ENCODE data around the gene RNF212B.
"Not testable (repeated sequence)": the region's sequence is repeated elsewhere in the genome, so short reads cannot be mapped to it uniquely, and the experiment has no call there.

RNF212B gene

DNA sequence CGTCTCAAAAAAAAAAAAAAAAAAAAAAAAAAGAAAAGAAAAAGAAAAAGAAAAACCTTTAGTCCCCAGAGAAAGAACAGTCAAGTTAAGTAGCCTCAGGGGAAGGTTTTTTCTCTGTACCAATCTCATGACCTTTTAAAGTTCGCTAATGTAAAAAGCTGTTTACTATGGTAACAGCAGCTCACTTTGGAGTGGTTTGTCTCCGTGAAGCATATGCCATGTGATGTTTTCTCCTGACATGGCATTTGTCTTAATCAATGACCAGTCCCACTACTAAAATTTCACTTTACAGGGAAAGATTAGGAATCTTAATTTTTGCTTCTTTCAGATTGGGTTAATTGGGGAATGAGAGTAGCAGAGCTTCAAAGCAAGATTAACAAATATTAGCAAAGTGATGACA is 4.3 kb downstream of the RNF212B start:
- no peak for DNase-seq (ENCODE audit: low read depth in 2 of 2)

DNA sequence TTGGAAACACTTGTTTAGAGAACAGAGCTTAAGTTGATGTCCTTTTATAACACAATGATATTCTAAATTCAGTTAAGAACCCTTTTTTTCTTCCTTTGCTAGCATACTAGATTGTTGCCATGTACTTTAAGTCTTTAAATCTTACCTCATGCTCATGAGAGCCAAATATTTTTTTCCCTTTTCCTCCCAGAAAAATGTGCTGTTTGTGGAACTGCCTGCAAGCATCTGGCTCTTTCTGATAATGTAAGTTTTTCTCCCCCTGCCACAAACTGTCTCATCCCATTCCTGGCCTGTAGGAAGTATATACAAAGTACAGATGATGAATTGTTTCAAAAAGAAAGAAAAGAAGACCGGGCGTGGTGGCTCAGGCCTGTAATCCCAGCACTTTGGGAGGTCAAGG is 5.3 kb downstream of the RNF212B start:
- no peak for DNase-seq (ENCODE audit: low read depth in 2 of 2)

DNA sequence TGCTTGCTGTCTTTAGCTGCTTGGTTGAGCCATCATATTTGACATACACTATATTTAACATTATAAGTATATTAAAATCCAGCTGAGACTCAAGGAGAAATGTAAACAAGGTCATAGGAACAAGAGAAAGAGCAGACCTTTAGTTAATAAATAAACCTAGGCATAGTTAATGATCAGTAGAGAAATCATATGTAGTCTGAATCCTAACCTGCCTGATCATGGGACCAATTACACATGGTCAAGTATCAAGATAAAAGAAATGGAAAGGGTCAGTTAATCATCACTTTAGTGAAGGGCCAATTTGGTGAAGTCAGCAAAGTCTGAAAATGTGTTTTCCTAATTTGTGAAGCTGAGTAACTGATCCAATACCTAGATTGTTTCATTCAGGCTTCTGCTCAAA is 7.5 kb downstream of the RNF212B start:
- DNase-seq (ENCODE audit: low read depth in 2 of 2), result no peak

DNA sequence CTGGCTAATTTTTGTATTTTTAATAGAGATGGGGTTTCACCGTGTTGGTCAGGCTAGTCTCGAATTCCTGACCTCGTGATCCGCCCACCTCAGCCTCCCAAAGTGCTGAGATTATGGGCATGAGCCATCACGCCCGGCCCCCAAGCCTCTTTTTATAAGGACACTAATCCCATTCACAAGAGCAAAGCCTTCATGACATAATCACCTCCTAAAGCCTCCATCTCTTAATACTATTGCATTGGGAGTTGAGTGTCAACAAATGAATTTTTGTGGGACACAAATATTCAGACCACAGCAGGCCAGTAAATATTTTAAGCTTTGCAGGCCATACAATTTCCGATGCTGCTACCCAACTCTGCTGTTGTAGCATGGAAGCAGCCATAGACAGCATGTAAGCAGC is 10.9 kb downstream of the RNF212B start:
- DNase-seq (ENCODE audit: low read depth in 2 of 2), result no peak

DNA sequence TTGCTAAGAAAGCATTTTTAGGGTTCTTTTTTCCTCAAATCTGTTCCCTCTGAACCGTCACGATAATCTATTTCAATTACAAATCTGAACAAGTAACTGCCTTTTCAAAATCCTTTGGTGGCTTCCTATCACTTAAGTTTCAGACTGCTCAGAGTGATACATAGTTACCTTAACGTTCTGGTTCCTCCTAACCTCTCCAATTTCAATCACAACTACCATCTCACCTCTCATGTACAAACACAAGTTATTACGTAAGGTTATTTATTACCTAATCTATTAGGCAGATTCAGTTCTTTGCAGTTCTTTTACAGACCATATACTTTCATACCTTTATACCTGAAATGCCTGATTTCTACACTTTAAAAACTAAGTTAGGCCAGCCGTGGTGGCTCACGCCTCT is 12.1 kb downstream of the RNF212B start:
- DNase-seq (ENCODE audit: low read depth in 2 of 2), result no peak

DNA sequence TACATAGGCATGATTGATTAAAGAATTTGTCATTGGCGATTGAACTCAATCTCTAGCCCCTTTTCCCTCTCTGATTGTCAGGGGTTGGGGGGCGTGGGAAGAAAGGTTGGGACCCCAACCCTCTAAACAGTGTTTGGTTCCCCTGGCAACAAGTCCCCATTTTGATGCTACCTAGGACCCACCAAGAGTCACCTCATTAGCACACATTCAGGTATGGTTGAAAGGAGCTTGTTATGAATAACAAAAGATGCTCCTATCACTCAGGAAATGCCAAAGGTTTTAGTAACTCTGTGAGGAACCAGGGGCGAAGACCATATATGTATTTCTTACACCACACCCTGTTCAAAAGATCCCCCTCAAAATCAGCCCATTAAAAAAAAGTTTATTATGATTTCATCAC is 14.3 kb downstream of the RNF212B start:
- DNase-seq (ENCODE audit: low read depth in 2 of 2), result no peak

DNA sequence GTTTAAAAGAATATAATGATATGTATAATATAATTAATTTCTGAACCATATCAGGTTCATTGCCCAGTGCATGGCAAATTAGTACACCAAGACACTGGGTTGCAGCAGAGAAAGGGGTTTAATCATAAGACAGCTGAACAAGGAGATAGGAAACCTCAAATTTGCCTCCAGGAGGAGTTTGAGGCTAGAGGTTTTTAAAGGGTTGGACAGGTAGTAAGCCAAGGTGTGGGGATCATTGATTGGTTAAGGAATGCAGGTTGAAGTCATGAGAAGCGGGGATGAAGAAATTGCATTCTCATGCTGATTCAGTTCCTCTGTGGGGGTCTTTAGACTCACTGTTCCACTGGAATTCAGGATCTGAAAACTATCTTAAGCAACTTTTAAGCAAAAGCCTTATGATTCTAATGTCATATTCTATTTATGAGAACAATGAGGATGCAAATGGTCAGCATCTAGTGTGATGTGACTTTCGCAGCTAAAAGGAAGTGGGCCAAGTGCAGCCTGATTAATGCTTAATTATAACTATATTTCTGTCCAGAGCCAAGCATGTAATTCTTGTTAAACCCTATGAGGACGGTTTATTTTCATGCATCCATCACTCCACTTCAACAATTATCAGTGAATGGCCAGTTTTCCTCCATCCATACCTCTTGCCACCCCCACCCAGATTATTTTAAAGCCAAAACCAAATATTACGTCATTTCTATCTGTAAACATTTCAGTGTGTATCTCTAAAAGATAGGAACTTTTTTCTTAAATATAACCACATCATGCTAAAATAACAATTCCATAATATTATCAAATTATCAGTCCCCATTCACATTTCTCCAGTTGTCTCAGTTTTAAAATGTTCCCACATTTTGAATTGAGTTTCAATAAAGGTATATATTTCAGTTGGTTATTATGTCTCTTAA is 14.9 kb downstream of the RNF212B start:
- no peak for DNase-seq (ENCODE audit: low read depth in 2 of 2)

DNA sequence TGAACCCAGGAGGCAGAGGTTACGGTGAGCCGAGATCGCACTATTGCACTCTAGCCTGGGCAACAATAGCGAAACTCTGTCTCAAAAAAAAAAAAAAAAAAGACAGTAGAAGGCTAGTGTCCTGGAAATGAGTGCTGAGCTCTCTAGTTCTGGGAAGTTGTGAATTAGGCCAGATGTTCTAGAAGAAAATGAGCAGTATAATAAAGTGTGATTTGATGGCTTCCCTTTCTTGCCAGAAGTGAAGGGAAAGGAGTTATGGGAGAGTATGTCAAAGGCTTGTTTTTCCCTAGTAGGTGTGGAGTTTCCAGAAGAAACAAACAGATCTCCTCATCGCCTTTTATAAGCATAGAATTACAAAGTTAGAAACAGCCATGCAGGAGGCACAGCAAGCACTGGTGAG is 20.5 kb downstream of the RNF212B start:
- DNase-seq (ENCODE audit: low read depth in 2 of 2), result no peak

DNA sequence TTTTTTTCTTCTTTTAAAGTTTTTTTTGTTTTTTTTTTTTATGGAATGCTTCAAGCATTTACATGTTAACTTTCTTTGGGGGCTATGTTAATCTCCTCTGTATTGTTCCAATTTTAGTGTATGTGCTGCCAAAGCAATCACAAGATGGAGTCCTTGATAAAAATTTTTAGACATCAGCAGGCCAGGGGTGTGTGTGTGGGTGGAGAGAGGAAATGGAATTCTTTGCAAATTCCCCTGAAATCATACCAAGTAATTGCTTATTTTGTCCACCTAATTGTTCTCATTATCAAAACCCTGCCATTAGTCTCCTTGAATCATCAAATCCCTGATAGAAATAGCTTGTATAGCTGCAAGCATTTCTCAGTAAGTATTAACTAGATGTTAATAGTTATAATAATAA is 21.7 kb downstream of the RNF212B start:
- DNase-seq (ENCODE audit: low read depth in 2 of 2), result no peak

DNA sequence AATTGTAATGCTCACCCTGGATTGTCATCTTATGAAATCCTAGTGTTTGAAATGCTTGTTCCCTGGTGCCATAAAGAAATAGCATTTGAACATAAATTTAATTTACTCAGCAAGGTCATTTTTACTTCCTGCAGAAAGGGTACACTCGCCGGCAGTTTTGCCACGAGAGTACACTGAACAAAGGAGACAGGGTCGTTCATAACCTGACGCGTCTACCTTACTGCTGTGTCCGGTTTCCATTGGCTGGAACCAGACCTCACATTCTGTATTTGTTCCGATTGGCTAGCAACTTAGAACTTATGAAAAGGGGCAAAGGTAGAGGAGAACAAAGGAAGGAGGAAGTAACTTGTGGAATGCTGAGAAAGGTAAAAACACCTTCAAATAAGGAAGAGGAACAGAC is 23.1 kb downstream of the RNF212B start:
- not testable (repeated sequence) for DNase-seq (ENCODE audit: low read depth in 2 of 2)

DNA sequence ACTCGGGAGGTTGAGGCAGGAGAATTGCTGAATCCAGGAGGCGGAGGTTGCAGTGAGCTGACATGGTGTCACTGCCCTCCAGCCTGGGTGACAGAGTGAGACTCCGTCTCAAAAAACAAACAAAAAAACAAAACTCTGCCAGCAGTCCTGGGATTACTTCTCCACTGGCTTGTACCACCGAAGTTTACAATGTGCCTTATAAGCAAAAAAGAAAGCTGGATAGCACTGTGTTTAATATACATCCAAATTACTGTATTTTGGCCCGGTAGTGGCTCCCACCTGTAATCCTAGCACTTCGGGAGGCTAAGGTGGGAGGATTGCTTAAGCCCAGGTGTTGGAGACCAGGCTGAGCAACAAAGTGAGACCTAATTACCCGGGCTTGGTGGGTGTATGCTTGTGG is 31.5 kb downstream of the RNF212B start:
- DNase-seq (ENCODE audit: low read depth in 2 of 2), result no peak

DNA sequence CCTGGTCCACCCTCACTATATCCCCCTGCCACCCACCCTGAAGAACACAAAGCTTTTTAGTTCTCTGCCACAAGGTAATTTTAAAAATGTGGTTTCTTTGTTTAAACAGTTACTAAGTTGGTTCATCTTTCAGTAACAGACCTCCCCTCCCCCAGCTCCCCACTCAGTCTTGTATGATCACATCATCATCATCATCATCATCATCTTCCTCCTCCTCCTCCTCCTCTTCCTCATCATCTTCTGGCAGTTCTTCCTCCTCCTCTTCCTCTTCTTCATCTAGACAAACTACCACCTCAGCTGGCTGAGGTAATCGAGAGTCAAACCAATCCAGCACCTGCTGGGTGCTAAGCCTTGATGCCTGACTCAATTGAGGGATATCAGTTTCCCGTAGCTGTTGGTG is 37.7 kb downstream of the RNF212B start:
- DNase-seq (ENCODE audit: low read depth in 2 of 2), result no peak

DNA sequence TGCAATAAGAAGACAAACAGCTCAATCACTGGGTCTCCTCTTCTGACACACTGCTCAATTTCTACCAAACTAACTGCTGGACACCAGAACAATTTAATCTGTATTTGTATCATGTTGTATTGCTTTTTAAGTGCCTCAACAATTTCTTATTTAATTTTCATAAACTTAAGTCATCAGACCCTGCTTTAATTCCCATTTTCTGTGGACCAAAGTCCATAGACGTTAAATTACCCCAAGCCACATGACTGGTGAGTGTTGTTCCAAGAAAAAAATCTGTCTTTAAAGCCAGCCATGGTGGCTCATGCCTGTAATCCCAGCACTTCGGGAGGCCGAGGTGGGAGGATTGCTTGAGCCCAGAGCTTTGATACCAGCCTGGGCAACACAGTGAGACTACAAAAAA is 39.5 kb downstream of the RNF212B start:
- DNase-seq (ENCODE audit: low read depth in 2 of 2), result no peak

DNA sequence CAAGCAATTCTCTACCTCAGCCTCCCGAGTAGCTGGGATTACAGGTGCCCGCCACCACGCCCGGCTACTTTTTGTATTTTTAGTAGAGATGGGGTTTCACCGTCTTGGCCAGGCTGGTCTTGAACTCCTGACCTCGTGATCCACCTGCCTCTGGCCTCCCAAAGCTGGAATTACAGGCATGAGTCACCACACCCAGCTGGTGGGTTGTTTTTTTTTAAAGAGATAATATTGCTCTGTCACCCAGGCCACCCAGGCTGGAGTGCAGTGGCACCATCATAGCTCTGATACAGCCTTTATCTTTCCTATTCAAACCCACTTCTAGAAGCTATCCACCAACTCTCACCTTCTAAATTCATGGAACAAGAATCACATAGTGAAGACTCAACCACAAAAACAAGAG is 40.2 kb downstream of the RNF212B start:
- DNase-seq (ENCODE audit: low read depth in 2 of 2), result not testable (repeated sequence)

DNA sequence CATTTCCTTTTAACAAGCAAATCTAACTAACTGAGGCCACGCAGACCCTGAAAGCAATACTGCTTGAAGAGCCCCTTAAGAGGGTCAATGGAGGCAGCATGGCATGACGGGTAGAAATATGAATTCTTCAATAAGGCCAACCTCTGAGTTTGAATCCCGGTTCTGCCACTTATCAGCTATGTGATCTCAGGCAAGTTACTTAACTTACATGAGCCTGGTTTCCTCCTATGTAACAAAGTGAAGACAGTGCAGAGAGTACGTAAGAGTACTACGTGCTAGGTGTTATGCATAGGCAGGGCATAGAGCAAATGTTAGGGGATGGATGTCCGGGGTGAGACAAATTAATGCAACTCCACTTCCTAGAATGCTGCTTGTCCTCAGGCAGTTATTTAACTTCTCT is 43.5 kb downstream of the RNF212B start:
- no peak for DNase-seq (ENCODE audit: low read depth in 2 of 2)

DNA sequence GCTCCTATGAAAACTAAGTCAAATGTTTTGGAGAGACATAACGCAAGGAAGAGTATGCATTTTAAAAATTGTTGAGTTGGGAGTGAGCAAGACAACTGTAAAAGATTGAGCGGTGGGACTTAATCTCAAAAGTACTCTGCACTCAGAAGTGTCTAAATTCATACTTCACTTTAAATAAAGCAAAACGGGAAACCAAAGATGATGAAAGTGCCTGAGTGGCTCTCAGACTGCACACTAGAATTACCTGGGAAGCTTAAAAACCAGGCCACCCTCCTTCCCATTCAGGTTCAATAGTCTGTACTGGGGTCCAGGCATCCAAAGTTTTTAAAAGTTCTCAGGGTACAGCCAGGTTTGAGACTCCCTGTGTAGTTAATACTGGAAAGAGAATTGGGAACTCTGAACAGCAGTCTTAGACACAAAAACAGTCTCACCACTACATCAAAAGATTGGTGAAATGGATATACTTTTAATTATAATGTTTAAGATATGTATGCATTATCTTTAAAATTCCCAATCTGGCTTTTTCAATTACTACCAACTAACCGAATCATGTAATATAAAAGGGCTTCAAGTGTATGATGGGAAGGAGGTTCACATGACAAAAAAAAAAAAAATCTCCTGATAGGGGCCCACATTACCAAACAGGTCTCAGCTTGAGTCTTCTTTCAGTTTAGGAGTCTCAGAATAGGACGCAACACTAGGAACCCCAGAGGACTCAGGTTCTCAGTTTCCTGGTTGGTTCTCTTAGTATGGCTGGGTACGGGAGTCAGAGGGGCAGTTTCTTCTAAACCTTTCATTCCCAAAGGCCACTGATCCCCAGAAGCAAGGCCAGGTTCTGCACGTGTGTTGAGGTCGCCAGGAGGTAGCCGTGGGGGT is 47.2 kb downstream of the RNF212B start:
- DNase-seq (ENCODE audit: low read depth in 2 of 2), result no peak

DNA sequence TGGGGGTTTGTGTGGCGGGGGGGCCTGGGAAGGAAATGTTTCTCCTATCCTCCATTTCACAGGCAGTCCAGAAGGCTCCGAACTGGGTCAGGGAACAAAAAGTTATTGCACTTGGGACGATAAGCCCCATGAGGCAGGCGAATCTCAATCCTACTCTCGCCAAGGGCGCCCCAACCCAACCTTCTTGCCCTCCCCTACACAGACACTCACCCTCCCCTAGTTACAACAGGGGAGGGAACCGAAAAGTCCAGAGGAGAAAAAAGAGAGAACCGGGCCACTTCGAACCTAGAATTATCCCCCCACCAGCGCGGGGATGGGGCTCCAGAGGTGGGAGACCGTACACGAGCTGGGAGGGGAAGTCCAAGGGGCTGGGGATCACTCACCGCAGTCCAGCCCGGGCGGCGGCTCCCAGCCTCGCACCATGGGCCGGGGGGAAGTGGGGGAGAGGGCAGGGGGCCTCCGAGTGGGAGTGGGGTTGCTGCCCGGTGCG is 47.8 kb downstream of the RNF212B start:
- no peak for DNase-seq (ENCODE audit: low read depth in 2 of 2)

DNA sequence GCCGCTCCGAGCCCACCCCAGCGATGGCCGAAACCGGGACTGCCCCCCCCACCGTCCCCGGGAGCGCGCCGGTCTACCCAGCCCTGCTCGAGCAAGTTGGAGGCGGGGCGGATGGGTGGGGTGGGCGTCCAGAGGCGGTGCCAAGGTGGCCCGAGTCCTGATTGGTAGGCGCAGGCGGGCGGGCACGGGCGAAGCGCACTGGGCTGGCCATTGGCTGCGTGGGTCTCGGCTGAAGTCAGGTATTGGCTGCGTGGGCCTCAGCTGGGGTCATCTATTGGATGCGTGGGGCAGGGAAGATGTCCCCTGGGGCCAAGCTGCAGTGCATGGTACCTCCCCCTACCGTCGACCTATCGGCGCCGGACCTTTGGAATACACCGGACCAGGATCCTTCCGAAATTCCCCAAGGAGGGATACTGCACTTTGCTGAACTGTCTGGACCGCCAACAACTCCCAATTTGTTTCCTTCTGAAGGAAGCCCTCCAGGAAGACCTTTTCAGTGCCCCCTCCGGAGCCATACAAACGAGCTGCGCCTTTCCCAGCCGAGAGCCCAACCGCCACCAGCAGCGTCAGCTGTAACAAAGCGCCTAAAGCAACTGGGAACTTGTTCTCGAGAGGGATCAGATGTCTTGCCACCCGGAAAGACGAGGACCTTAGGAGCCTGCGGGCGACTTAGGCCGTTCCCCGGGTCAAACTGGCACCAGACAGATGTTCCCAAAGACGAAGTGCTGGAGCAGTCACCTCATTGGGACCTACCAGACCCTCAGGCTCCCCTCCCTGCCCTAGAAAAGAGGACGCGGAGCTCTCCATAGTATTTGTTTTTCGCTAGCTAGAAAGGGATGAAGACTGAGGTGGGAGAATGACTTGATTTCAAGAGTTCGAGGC is 48.5 kb downstream of the RNF212B start, which contains the start of gene HOMEZ:
Gene HOMEZ, minus strand, starts transcription at position 113 of the 882 bp plus-strand sequence. CDS start 180 bp downstream, outside the sequence.
- peak; percentile 90 to 98 for DNase-seq (ENCODE audit: low read depth in 2 of 2)

DNA sequence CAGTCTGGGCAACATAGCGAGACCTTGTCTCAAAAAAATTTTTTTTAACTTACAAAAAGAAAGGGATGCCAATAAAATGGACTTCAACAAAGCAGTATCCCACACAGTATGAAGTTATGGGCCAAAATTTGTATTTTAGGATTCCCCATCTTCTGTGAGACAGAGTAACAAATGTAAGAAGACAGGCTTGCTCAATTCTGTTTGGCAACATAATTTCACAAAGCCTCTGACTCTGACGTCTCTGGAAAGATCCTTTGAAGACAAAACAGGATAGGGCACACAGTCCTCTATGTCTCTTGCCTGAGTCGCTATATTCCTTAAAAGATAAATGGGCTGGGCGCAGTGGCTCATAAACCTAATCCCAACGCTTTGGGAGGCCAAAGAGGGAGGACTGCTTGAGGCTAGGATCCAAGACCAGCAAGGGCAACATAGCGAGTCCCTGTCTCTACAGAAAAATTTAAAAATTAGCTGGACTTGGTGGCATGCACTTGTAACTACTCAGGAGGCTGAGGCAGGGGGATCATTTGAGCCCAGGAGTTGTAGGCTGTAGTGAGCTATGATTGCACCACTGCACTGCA is 49.3 kb downstream of the RNF212B start:
- no peak for DNase-seq (ENCODE audit: low read depth in 2 of 2)

DNA sequence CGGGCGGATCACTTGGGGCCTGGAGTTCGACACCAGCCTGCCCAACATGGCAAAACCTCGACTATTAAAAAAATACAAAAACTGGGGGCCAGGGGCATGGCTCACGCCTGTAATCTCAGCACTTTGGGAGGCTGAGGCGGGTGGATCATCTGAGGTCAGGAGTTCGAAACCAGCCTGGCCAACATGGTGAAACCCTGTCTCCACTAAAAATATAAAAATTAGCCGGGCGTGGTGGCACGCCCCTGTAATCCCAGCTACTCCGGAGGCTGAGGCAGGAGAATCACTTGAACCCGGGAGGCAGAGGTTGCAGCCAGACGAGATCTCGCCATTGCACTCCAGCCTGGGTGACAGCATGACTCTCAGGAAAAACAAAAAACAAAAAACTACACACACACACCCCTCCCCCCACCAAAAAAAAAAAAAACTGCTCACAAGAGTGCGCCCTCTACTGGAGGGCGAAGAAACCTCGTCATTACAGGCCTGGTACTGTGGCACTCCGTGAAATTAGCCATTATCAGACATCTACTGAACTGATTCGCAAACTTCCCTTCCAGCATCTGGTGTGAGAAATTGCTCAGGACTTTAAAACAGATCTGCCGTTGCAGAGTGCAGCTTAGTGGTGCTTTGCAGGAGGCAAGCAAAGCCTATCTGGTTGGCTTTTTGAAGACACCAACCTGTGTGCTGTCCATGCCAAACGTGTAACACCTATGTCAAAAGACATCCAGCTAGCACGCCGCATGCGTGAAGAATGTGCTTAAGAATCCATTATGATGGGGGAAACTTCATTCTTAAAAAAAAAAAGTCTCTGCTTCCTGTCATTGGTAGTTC is 57.2 kb downstream of the RNF212B start:
- peak in 1 of 2 donors; percentile 32 for DNase-seq (ENCODE audit: low read depth in 2 of 2)
